CD4-positive, alpha-beta T cell (primary cell): ENCODE data around the gene TSR3. TPM values are rescaled to one million over a fixed set of nuclear protein-coding genes. Genes with fewer than 3 reads are reported as not detected.

Experiments used
- ATAC-seq: fragments of 200-7000 bp; cut with Tn5 transposase; one replicate; pipeline ENCODE4 v1.10.0; 2022; ENCODE audit warnings: mild to moderate bottlenecking; ENCODE audit not compliant: poor library complexity
- CTCF ChIA-PET: fragments of 350-600 bp; sonication (Branson Sonifier 250); formaldehyde crosslinking; loops from one replicate; lab custom pipeline; 2021; ENCODE audit warnings: antibody characterized with exemption, inconsistent platforms; lab: Charles Lee
- POLR2A ChIA-PET: fragments of 350-600 bp; sonication (Branson Sonifier 250); formaldehyde crosslinking; loops from one replicate; lab custom pipeline; 2021; ENCODE audit warnings: antibody characterized with exemption, inconsistent platforms; lab: Charles Lee
- DNase-seq, 14 experiments: peaks; one replicate each; pipeline ENCODE4 v3.0.0-alpha.2; 2013 to 2020; ENCODE audit warnings: mixed read lengths in 2 of 14
- H3K27ac ChIP-seq, 2 donors: one replicate each; pipeline versions ENCODE4 v1.5.1 to v1.7.0; 2013; ENCODE audit warnings: low read length in 2 of 2, low read depth in 1 of 2, mild to moderate bottlenecking in 1 of 2
- H3K27me3 ChIP-seq, 2 experiments: 1 replicate in 1 of 2; 2 replicates in 1 of 2; pipeline versions ENCODE4 v1.6.1 to v1.7.0; 2013; ENCODE audit warnings: low read length in 2 of 2, control low read depth in 1 of 2, mild to moderate bottlenecking in 1 of 2, moderate library complexity in 1 of 2; ENCODE audit not compliant: insufficient read depth in 2 of 2, control insufficient read depth in 1 of 2
- H3K36me3 ChIP-seq: one replicate; pipeline ENCODE4 v1.6.1; 2013; ENCODE audit warnings: low read length, control low read depth; ENCODE audit not compliant: insufficient read depth
- H3K4me1 ChIP-seq: one replicate; pipeline ENCODE4 v1.6.1; 2013; ENCODE audit warnings: low read length, control low read depth; ENCODE audit not compliant: insufficient read depth
- H3K4me3 ChIP-seq: one replicate; pipeline ENCODE4 v1.5.1; 2013; ENCODE audit warnings: mild to moderate bottlenecking, low read length, moderate library complexity
- H3K9me3 ChIP-seq, 2 experiments: 1 replicate in 1 of 2; 2 replicates in 1 of 2; pipeline versions ENCODE4 v1.6.1 to v1.7.0; 2013; ENCODE audit warnings: low read length in 2 of 2, mild to moderate bottlenecking in 2 of 2, control low read depth in 1 of 2, moderate library complexity in 1 of 2; ENCODE audit not compliant: control insufficient read depth in 1 of 2, insufficient read depth in 1 of 2
- H3K27ac Mint-ChIP-seq: one replicate; pipeline ENCODE4 v1.8.0; 2020; ENCODE audit warnings: mixed read lengths
- H3K27me3 Mint-ChIP-seq: one replicate; pipeline ENCODE4 v1.8.0; 2021; ENCODE audit warnings: mixed read lengths
- H3K36me3 Mint-ChIP-seq: one replicate; pipeline ENCODE4 v1.8.0; 2021; ENCODE audit warnings: low read depth, mixed read lengths
- H3K4me1 Mint-ChIP-seq: one replicate; pipeline ENCODE4 v1.8.0; 2021; ENCODE audit warnings: low read depth, mixed read lengths
- H3K4me3 Mint-ChIP-seq: one replicate; pipeline ENCODE4 v1.8.0; 2020; ENCODE audit warnings: mild to moderate bottlenecking, mixed read lengths
- H3K9me3 Mint-ChIP-seq: one replicate; pipeline ENCODE4 v1.8.0; 2020; ENCODE audit warnings: mixed read lengths
- CTCF ChIP-seq: fragments of 200-600 bp; IDR thresholded peaks from one replicate; pipeline ENCODE4 v1.8.0; 2022; ENCODE audit warnings: antibody characterized with exemption, mild to moderate bottlenecking
- intact Hi-C, 2 experiments: fragments of 100-400 bp; cut with DNase I in 1 of 2; cut with micrococcal nuclease in 1 of 2; formaldehyde crosslinking; loops; one replicate each; pipeline versions ENCODE4 v1.15.1 to v1.9.0; 2023 to 2025; cut with DNase I, micrococcal nuclease
- total RNA-seq, 174 experiments: library from RNA in 2 of 174; stranded (reverse) in 2 of 174; gene quantifications; one replicate each; pipeline ENCODE4 v1.2.3 and lab custom pipeline; 2021 to 2026

TSR3 gene
- total RNA-seq, 2 experiments from 2014 or later: 19.9 to 21.4 TPM

GRCh38 chr16:1347962-1348361, 3.7 kb downstream of the TSR3 start:
- no peak overlapping the region for H3K4me3 ChIP-seq
- peaks cover 40% of the 10 kb centered on the region for H3K4me1 ChIP-seq
- Mint-ChIP-seq H3K36me3 (peaks cover 29% of the 10 kb centered on the region), H3K4me1 (peaks cover 13% of the 10 kb centered on the region), H3K27me3 (no peaks in the 10 kb centered on the region), H3K27ac (no peak overlapping the region), H3K4me3 (no peak overlapping the region), H3K9me3 (no peaks in the 10 kb centered on the region)
- no peak for ATAC-seq
- no peaks in the 10 kb centered on the region for H3K27me3 ChIP-seq
- ChIA-PET CTCF (no interaction called here), POLR2A (no interaction called here)
- no peak overlapping the region for H3K27ac ChIP-seq
- intact Hi-C loops: no loop called here
- peaks cover 28% of the 10 kb centered on the region for H3K36me3 ChIP-seq
- no peak for TF ChIP-seq CTCF
- no peak for DNase-seq
- H3K9me3 ChIP-seq: no peaks in the 10 kb centered on the region

GRCh38 chr16:1347286-1347855, 4.3 kb downstream of the TSR3 start:
- no peak overlapping the region for H3K4me3 Mint-ChIP-seq
- H3K36me3 Mint-ChIP-seq: peaks cover 26% of the 10 kb centered on the region
- DNase-seq: peak in 1 of 14 experiments; percentile 32
- H3K4me1 Mint-ChIP-seq: peaks cover 15% of the 10 kb centered on the region
- ChIA-PET CTCF (no interaction called here), POLR2A (no interaction called here)
- Histone ChIP-seq H3K4me3 (no peak overlapping the region), H3K4me1 (peaks cover 40% of the 10 kb centered on the region), H3K36me3 (peaks cover 28% of the 10 kb centered on the region), H3K27ac (no peak overlapping the region), H3K27me3 (no peaks in the 10 kb centered on the region), H3K9me3 (no peaks in the 10 kb centered on the region)
- H3K27me3 Mint-ChIP-seq: no peaks in the 10 kb centered on the region
- no peaks in the 10 kb centered on the region for H3K9me3 Mint-ChIP-seq
- H3K27ac Mint-ChIP-seq: no peak overlapping the region
- intact Hi-C loops: no loop called here
- TF ChIP-seq CTCF: no peak
- no peak for ATAC-seq

GRCh38 chr16:1346422-1347285, 5.0 kb downstream of the TSR3 start:
- no peak for TF ChIP-seq CTCF
- Histone ChIP-seq H3K4me3 (no peak overlapping the region), H3K9me3 (no peaks in the 10 kb centered on the region), H3K36me3 (peaks cover 28% of the 10 kb centered on the region), H3K4me1 (peaks cover 43% of the 10 kb centered on the region), H3K27me3 (no peaks in the 10 kb centered on the region), H3K27ac (no peak overlapping the region)
- intact Hi-C loops: no loop called here
- Mint-ChIP-seq H3K27me3 (no peaks in the 10 kb centered on the region), H3K27ac (no peak overlapping the region), H3K9me3 (no peaks in the 10 kb centered on the region), H3K36me3 (peaks cover 22% of the 10 kb centered on the region), H3K4me1 (peaks cover 13% of the 10 kb centered on the region), H3K4me3 (no peak overlapping the region)
- ChIA-PET CTCF (no interaction called here), POLR2A (no interaction called here)
- DNase-seq: peak in 1 of 14 experiments; percentile 28
- ATAC-seq: no peak
